Choroid plexus epithelial cell (primary cell): ENCODE results near the gene ATXN1.
A peak's percentile ranks its signal among the peaks of the same experiment; 100 is the strongest.

ENCODE experiments used
- DNase-seq: peaks from one replicate; pipeline ENCODE4 v3.0.0-alpha.2; 2010; ENCODE audit warnings: low read depth
- H3K4me3 ChIP-seq: 2 replicates; pipeline ENCODE4 v1.5.1; 2011; ENCODE audit warnings: low read depth, mild to moderate bottlenecking, control low read depth, low read length, moderate library complexity
- CTCF ChIP-seq: conservative IDR thresholded peaks from 2 replicates; pipeline ENCODE4 v1.5.1; 2011; ENCODE audit warnings: low read depth, mild to moderate bottlenecking, control low read depth, inconsistent platforms, low read length, moderate library complexity

Gene ATXN1

GRCh38 chr6:16647422-16647821 lies 113.8 kb downstream of the ATXN1 start:
- no peak overlapping the region for H3K4me3 ChIP-seq
- DNase-seq = no peak
- TF ChIP-seq CTCF = no peak

GRCh38 chr6:16644540-16645250 lies 116.6 kb downstream of the ATXN1 start:
- DNase-seq = no peak
- H3K4me3 ChIP-seq = no peak overlapping the region
- TF ChIP-seq CTCF = no peak

- DNase-seq = peak; percentile 88
- TF ChIP-seq CTCF = no peak
Observed at GRCh38 chr6:16639684-16640480, 121.4 kb downstream of the ATXN1 start.

DNA sequence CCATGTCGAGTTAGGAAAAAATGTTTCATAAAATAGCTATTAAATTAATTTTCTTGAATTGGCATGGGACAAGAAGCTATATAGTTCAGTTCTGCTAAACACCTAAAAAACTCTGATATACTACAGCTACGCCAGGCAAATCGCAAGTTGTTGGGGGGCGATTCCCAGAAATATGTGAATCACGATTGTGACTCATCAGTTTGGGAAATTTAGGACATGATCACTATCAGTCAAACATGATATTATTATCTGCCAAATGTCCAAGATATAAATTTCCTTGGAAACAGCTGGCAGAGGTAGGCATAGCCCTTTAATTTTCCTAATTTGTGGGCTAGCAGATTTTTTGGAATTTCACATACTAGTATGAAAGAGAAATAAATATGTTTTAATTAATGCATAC lies 123.6 kb downstream of the ATXN1 start:
- no peak for TF ChIP-seq CTCF
- DNase-seq = no peak
- H3K4me3 ChIP-seq = no peak overlapping the region

More at GRCh38 chr6:16639684-16640480, 121.4 kb downstream of the ATXN1 start:
- no peak overlapping the region for H3K4me3 ChIP-seq

DNA sequence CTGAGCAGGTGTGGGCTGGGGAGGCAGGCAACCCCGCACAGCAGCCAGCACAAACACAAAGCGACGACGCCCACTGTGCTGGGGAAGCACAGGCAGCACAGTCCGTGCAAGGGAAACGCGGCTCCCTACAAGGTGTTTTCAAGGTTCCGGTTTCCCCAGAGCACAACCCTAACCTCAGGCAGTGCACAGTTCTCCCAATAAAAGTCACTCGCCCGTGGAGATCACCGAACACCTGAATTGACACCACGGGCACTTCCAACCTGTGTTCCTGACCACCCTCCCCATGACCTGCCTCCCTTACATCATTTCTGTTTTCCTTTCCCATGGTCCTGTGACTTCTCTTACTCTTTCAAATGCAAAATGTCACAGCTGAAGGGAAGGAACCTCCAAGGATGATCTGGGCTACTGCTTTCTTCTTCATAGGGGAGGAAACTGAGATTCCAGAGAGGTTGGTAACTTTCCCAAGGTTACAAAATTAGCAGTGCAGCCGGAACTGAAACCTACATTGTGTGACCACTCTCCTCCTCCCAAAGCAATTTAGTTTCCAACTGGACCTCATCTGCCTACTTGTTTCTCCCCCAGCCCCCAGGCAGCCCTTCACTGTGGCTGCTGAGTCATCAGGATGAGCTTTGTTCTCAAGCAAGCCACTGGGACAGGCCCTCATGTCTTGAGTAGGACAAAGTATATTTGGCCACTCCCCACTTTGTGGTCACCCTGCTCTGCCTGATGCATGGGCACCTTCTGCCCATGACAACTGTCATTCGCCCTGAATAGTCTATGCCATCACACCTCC lies 125.3 kb downstream of the ATXN1 start:
- no peak overlapping the region for H3K4me3 ChIP-seq
- no peak for TF ChIP-seq CTCF
- peak; percentile 47 for DNase-seq

- H3K4me3 ChIP-seq = no peak overlapping the region
- no peak for TF ChIP-seq CTCF
- no peak for DNase-seq
Observed at GRCh38 chr6:16635291-16635809, 125.9 kb downstream of the ATXN1 start.
